ENCODE measurements around the gene TTC7B.

The TTC7B gene

GRCh38 chr14:90742252-90742651 lies 74.0 kb downstream of the TTC7B start:
- H4K20me1 ChIP-seq (ENCODE audit: insufficient read depth, low read length) = no peaks in the 10 kb centered on the region
- no peaks in the 10 kb centered on the region for H3K36me3 ChIP-seq (ENCODE audit: insufficient read depth, low read length)
- no peak overlapping the region for H3K27ac ChIP-seq (ENCODE audit: low read depth, low read length, poor library complexity, severe bottlenecking)
- H3F3A ChIP-seq (ENCODE audit: insufficient read depth, low read length) = no peaks in the 10 kb centered on the region
- no peak for TF ChIP-seq EZH2 (IDR thresholded peaks at IDR 0.05; ENCODE audit: borderline replicate concordance, low read length)
- TF ChIP-seq, protein P1, sequence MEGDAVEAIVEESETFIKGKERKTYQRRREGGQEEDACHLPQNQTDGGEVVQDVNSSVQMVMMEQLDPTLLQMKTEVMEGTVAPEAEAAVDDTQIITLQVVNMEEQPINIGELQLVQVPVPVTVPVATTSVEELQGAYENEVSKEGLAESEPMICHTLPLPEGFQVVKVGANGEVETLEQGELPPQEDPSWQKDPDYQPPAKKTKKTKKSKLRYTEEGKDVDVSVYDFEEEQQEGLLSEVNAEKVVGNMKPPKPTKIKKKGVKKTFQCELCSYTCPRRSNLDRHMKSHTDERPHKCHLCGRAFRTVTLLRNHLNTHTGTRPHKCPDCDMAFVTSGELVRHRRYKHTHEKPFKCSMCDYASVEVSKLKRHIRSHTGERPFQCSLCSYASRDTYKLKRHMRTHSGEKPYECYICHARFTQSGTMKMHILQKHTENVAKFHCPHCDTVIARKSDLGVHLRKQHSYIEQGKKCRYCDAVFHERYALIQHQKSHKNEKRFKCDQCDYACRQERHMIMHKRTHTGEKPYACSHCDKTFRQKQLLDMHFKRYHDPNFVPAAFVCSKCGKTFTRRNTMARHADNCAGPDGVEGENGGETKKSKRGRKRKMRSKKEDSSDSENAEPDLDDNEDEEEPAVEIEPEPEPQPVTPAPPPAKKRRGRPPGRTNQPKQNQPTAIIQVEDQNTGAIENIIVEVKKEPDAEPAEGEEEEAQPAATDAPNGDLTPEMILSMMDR (IDR thresholded peaks at IDR 0.05; ENCODE audit: low read length) = no peak
- H3K9ac ChIP-seq (ENCODE audit: low read length) = no peak overlapping the region
- H3K9me2 ChIP-seq (ENCODE audit: low read depth, low read length) = no peaks in the 10 kb centered on the region
- H3K9me3 ChIP-seq (ENCODE audit: low read length) = no peaks in the 10 kb centered on the region
- 0 out of 2 replicates have a peak, but pooled peaks cover 6% of the 10 kb centered on the region for H3K27me3 ChIP-seq (ENCODE audit: insufficient read depth, low read length)
- no peak overlapping the region for H3K4me3 ChIP-seq (ENCODE audit: low read depth, low read length, poor library complexity, severe bottlenecking)
- no peaks in the 10 kb centered on the region for H3K79me2 ChIP-seq (ENCODE audit: insufficient read depth, low read length)
- H3K4me1 ChIP-seq (ENCODE audit: insufficient read depth, low read length, severe bottlenecking) = no peaks in the 10 kb centered on the region
- no peak overlapping the region for H2AFZ ChIP-seq (ENCODE audit: low read length)
- no peak overlapping the region for H3K4me2 ChIP-seq (ENCODE audit: low read length)

DNA sequence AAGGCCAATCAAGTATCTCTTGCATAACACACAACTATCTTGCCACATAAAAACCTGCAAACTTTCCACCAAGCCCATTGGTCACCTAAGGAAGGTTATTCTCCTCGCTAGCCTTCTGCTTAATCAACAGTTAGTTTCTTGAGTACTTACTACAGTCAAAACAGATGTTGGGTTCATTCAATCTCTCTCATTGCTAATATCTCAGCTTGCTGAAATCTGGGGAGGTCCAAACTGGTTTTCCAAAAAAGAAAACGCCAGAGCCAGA lies 74.6 kb downstream of the TTC7B start:
- TF ChIP-seq, protein P1 (IDR thresholded peaks at IDR 0.05; ENCODE audit: low read length) = no peak
- no peak for TF ChIP-seq EZH2 (IDR thresholded peaks at IDR 0.05; ENCODE audit: borderline replicate concordance, low read length)
- H4K20me1 ChIP-seq (ENCODE audit: insufficient read depth, low read length) = no peaks in the 10 kb centered on the region
- no peak overlapping the region for H3K4me2 ChIP-seq (ENCODE audit: low read length)
- no peaks in the 10 kb centered on the region for H3K9me2 ChIP-seq (ENCODE audit: low read depth, low read length)
- no peaks in the 10 kb centered on the region for H3K79me2 ChIP-seq (ENCODE audit: insufficient read depth, low read length)
- no peak overlapping the region for H3K4me3 ChIP-seq (ENCODE audit: low read depth, low read length, poor library complexity, severe bottlenecking)
- H2AFZ ChIP-seq (ENCODE audit: low read length) = no peak overlapping the region
- no peaks in the 10 kb centered on the region for H3F3A ChIP-seq (ENCODE audit: insufficient read depth, low read length)
- H3K9ac ChIP-seq (ENCODE audit: low read length) = no peak overlapping the region
- no peaks in the 10 kb centered on the region for H3K4me1 ChIP-seq (ENCODE audit: insufficient read depth, low read length, severe bottlenecking)
- H3K27me3 ChIP-seq (ENCODE audit: insufficient read depth, low read length) = 0 out of 2 replicates have a peak, but pooled peaks cover 2% of the 10 kb centered on the region
- no peaks in the 10 kb centered on the region for H3K36me3 ChIP-seq (ENCODE audit: insufficient read depth, low read length)
- H3K27ac ChIP-seq (ENCODE audit: low read depth, low read length, poor library complexity, severe bottlenecking) = no peak overlapping the region
- no peaks in the 10 kb centered on the region for H3K9me3 ChIP-seq (ENCODE audit: low read length)

DNA sequence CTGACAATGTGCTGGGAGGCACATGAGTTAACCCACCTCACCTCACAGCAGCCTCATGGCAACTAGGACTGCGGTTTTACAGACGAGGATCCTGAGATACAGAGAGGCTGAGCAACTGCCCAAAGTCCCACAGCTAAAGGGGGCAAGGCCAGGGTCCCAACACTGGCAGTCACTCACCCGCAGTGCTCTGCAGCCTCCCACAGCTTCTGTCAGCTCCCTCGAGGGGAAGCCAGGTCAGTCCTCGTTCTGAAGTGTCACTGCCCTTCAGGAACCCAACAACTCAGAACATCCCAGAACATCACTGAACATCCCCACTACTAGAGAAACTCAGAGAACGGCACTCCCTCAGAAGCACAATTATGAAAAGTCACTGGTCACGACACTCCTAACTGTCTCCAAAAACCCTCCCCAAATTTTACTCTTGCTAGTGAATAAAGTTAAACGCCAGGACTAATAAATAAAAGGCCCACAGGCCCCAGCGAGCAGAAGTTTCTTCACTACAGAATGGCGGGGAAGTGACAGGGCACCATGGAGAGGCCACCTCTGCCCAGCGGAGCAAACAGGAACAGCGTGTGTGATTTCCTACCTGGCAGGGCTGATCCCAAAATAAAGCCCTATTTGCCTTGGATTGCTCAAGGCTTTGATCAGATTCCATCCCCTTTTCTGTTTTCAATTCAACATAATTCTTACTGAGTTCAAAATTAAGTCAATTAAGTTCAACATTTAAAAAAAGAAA lies 75.1 kb downstream of the TTC7B start:
- Histone ChIP-seq H3K79me2 (ENCODE audit: insufficient read depth, low read length) (no peaks in the 10 kb centered on the region), H2AFZ (ENCODE audit: low read length) (no peak overlapping the region), H3K4me2 (ENCODE audit: low read length) (no peak overlapping the region), H3F3A (ENCODE audit: insufficient read depth, low read length) (no peaks in the 10 kb centered on the region), H3K36me3 (ENCODE audit: insufficient read depth, low read length) (no peaks in the 10 kb centered on the region), H3K27me3 (ENCODE audit: insufficient read depth, low read length) (no peaks in the 10 kb centered on the region), H3K27ac (ENCODE audit: low read depth, low read length, poor library complexity, severe bottlenecking) (no peak overlapping the region), H3K9me2 (ENCODE audit: low read depth, low read length) (no peaks in the 10 kb centered on the region), H4K20me1 (ENCODE audit: insufficient read depth, low read length) (no peaks in the 10 kb centered on the region), H3K4me3 (ENCODE audit: low read depth, low read length, poor library complexity, severe bottlenecking) (no peak overlapping the region), H3K4me1 (ENCODE audit: insufficient read depth, low read length, severe bottlenecking) (no peaks in the 10 kb centered on the region), H3K9me3 (ENCODE audit: low read length) (no peaks in the 10 kb centered on the region), H3K9ac (ENCODE audit: low read length) (no peak overlapping the region)
- TF ChIP-seq, protein P1 (IDR thresholded peaks at IDR 0.05; ENCODE audit: low read length) = no peak
- no peak for TF ChIP-seq EZH2 (IDR thresholded peaks at IDR 0.05; ENCODE audit: borderline replicate concordance, low read length)
